Fibroblast of the aortic adventitia (primary cell): ENCODE measurements around the gene EMX2. TPM values are rescaled to one million over a fixed set of nuclear protein-coding genes. Genes with fewer than 3 reads are reported as not detected.

Source experiments
- DNase-seq: peaks from one replicate; pipeline ENCODE4 v3.0.0-alpha.2; 2010; ENCODE audit warnings: low read depth
- H3K4me3 ChIP-seq: 2 replicates; pipeline ENCODE4 v1.5.1; 2011; ENCODE audit warnings: low read depth, mild to moderate bottlenecking, control low read depth, low read length, moderate library complexity
- total RNA-seq: library from RNA; depleted of rRNA; stranded (reverse); fragments of >200 nt; gene quantifications from 2 replicates; pipeline ENCODE4 v1.2.3, GENCODE V29; 2012; ENCODE audit warnings: low replicate concordance
- TF ChIP-seq, protein P1 (sequence below): IDR thresholded peaks from 2 replicates; pipeline ENCODE4 v1.5.1; 2011; ENCODE audit warnings: mild to moderate bottlenecking, low read length, control low read depth, inconsistent platforms; ENCODE audit not compliant: insufficient read depth

EMX2 gene
- total RNA-seq, 1 donor, result 0.18 TPM

DNA sequence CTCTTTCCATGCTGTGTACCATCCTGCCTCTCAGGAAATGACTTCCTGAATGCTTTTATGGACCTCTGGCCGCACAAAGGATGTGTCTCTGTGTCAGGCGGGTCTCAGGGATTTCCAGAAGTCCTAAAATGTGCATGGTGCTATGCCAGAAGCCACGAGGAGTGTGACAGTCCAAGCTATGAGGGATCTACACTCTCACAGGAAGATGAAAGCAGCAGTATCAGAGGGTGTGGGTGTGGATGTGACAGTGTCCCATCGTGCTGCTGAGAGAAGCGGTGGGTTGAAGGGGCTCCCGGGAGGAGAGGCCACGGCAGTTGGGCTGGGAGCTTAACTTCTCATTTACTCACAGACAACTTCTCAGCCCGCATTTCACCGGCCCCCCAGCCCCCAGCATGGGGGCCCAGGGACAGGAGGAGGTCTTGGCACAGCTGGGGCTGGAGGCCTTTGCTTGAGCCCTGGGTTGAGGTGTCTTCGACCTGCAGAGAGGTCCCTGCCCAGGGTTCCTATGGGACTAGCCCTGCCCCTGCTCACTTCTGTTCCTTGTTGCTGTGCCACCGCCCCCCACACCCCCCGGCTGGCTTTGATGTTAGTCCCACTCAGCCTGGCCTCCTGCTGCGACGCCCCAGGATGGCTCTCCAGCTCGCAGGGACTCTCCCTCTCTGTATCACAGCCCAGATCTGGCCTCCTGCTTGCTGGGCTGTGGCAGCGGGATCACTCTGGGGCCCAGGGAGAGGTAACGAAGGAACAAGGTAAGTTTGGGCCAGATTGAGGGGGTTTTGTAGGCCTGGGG is 30.8 kb upstream of the EMX2 start:
- no peak for DNase-seq
- no peak overlapping the region for H3K4me3 ChIP-seq
- TF ChIP-seq, protein P1, sequence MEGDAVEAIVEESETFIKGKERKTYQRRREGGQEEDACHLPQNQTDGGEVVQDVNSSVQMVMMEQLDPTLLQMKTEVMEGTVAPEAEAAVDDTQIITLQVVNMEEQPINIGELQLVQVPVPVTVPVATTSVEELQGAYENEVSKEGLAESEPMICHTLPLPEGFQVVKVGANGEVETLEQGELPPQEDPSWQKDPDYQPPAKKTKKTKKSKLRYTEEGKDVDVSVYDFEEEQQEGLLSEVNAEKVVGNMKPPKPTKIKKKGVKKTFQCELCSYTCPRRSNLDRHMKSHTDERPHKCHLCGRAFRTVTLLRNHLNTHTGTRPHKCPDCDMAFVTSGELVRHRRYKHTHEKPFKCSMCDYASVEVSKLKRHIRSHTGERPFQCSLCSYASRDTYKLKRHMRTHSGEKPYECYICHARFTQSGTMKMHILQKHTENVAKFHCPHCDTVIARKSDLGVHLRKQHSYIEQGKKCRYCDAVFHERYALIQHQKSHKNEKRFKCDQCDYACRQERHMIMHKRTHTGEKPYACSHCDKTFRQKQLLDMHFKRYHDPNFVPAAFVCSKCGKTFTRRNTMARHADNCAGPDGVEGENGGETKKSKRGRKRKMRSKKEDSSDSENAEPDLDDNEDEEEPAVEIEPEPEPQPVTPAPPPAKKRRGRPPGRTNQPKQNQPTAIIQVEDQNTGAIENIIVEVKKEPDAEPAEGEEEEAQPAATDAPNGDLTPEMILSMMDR, result no peak

DNA sequence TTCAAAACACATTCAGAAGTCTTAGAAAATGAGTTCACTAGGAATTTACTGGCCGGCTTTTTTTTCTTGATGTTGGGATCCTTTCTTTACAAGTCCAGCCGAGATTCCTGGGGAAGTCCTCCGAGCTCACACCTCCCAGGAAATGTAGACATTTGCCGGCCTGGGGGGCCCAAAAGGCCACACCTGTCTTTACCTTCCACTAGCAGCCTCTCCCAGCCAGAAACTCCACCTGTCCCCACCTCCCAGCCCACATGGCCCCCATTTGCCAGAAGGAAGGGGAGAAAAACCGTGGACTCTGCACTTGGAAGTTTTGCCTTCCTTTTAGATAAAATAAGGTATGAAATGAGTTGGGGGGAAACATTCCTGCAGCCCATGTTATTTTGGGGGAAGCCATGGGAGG is 27.6 kb upstream of the EMX2 start:
- no peak for DNase-seq
- no peak overlapping the region for H3K4me3 ChIP-seq
- TF ChIP-seq, protein P1, result no peak

DNA sequence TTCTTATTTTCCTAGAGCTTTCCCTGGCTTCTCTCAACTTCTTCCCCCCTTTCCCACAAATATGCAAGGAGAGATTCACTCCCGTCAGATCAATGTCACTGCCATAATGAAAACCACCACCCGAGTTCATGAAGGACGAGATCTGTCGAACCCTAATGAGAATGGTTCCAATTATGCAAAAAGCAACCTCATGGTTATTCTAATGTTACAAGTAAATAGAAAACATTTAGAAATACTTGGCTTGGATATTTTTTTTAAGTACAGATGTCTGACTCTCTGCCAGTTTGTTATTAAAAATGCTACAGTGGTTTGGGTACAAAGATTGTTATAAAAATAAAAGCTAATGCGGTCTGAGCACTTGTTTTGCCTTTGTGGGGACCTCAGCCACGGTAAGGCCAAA is 25.9 kb upstream of the EMX2 start:
- TF ChIP-seq, protein P1, result no peak
- no peak overlapping the region for H3K4me3 ChIP-seq
- no peak for DNase-seq

DNA sequence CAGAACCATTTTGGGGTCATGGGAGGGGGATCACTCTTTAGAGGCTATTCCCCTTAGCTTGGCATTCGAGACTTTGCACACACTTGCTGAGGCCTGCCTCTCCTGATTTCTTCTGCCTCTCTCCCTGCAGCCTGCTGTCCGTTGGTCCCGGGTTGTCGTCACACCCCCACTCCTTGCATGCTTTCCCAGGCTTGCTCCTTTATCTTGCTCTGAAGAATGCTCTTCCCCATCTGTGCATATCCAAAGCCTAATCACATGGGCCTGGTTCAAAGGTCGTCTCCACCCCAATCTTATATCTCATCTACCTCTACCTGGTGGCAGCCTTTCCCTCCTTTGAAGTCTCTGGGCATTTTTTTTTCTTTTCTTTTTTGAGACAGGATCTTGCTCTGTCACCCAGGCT is 24.3 kb upstream of the EMX2 start:
- no peak for DNase-seq
- no peak overlapping the region for H3K4me3 ChIP-seq
- TF ChIP-seq, protein P1, result no peak

DNA sequence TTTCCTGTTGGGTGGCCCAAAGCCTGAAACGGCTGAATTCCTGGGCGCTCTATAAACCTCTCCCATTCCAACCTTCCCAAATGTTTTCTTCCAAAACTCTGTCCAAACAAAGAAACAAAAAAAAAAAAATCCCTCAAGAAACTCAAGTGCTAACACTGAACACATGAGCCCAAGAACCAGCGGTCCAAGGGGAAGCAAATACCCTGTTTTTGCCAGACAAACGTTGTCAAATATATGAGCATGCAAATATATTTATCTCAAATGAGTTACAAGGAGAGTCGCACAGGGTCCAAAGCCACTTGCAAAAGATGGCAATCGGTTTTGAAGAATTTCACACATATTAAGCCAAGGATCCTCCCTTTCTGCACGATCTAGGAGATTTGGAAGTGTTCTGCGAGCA is 23.3 kb upstream of the EMX2 start:
- TF ChIP-seq, protein P1, result no peak
- no peak overlapping the region for H3K4me3 ChIP-seq
- DNase-seq, result no peak

DNA sequence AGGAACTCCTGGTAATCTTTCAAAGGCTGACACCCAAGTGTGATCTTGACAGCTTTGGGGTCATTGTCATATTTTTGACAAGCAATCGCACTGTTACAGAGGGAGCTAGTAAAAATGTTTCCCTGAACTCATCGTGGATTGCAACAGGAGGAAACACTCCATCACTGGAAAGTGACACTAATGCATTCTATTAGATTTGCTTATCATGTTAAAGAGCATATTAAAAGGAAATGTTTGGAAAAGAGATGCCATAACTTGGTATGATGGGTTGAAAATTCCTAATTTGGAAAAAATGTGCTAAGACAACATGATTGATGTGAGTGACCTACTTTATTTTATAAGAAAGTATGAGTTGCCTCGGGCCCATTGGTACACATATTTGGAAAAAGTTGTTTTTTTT is 22.7 kb upstream of the EMX2 start:
- DNase-seq, result no peak
- H3K4me3 ChIP-seq, result no peak overlapping the region
- TF ChIP-seq, protein P1, result no peak

DNA sequence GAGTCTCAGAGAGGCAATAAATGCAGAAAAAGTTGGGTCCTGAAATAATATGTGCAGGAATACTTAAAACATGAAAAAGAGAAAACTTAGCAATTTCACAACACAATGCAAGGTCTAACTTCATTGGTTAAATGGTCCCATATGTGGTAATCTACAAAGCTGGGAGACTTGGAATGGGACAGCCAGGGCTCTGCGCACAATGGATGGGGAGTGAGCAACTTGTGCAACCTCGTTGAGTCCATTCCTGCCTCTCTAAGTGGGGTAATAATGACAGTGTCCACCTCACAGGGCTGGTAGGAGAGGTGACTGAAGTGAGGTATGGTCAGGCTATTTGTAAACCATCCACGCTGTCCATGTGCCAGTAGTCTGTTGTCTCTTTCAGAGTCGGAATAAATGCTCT is 11.8 kb upstream of the EMX2 start:
- DNase-seq, result no peak
- no peak overlapping the region for H3K4me3 ChIP-seq
- TF ChIP-seq, protein P1, result no peak
